Neural cell (in vitro differentiated cells): ENCODE results near the gene HIKESHI.

ENCODE experiments used
- EZH2 ChIP-seq: fragments of 200-600, 300-800 bp; shearing (Covaris generic), sonication (generic); IDR thresholded peaks from 2 replicates; pipeline ENCODE4 v1.6.1; 2014; ENCODE audit warnings: antibody characterized with exemption, low read length, borderline replicate concordance, mild to moderate bottlenecking; ENCODE audit not compliant: insufficient read depth, poor library complexity, severe bottlenecking
- POLR2AphosphoS5 ChIP-seq: IDR thresholded peaks from 2 replicates; pipeline ENCODE4 v1.6.1; 2012
- RAD21 ChIP-seq: fragments of 450-650 bp; conservative IDR thresholded peaks from 2 replicates; pipeline ENCODE4 v1.6.1; 2014; ENCODE audit warnings: antibody characterized with exemption, mild to moderate bottlenecking, moderate library complexity
- TF ChIP-seq, protein P1 (sequence below): IDR thresholded peaks from 2 replicates; pipeline ENCODE4 v1.6.1; 2012; ENCODE audit warnings: borderline replicate concordance
- TF ChIP-seq, protein P2 (sequence below): fragments of 450-650 bp; IDR thresholded peaks from 2 replicates; pipeline ENCODE4 v1.5.1; 2014; ENCODE audit warnings: antibody characterized with exemption, mild to moderate bottlenecking, moderate library complexity; ENCODE audit not compliant: poor library complexity, severe bottlenecking

DNA sequence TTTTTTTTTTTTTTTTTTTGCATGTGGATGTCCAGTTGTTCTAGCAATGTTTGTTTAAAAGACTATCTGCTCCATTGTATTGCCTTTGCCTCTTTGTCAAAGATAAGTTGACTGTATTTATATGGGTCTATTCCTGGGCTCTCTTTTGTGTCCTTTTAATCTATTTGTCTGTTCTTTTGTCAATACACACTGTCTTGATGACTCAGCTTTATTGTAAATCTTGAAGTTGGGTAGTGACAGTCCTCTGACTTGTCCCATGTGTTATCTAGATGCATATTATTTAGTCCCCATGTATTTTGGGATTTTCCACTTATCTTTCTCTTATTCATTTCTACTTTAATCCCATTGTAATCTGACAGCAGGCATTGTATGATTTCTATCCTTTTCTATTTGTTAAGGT lies 75.9 kb downstream of the HIKESHI start:
- TF ChIP-seq, protein P1, sequence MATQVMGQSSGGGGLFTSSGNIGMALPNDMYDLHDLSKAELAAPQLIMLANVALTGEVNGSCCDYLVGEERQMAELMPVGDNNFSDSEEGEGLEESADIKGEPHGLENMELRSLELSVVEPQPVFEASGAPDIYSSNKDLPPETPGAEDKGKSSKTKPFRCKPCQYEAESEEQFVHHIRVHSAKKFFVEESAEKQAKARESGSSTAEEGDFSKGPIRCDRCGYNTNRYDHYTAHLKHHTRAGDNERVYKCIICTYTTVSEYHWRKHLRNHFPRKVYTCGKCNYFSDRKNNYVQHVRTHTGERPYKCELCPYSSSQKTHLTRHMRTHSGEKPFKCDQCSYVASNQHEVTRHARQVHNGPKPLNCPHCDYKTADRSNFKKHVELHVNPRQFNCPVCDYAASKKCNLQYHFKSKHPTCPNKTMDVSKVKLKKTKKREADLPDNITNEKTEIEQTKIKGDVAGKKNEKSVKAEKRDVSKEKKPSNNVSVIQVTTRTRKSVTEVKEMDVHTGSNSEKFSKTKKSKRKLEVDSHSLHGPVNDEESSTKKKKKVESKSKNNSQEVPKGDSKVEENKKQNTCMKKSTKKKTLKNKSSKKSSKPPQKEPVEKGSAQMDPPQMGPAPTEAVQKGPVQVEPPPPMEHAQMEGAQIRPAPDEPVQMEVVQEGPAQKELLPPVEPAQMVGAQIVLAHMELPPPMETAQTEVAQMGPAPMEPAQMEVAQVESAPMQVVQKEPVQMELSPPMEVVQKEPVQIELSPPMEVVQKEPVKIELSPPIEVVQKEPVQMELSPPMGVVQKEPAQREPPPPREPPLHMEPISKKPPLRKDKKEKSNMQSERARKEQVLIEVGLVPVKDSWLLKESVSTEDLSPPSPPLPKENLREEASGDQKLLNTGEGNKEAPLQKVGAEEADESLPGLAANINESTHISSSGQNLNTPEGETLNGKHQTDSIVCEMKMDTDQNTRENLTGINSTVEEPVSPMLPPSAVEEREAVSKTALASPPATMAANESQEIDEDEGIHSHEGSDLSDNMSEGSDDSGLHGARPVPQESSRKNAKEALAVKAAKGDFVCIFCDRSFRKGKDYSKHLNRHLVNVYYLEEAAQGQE = no peak
- TF ChIP-seq, protein P2, sequence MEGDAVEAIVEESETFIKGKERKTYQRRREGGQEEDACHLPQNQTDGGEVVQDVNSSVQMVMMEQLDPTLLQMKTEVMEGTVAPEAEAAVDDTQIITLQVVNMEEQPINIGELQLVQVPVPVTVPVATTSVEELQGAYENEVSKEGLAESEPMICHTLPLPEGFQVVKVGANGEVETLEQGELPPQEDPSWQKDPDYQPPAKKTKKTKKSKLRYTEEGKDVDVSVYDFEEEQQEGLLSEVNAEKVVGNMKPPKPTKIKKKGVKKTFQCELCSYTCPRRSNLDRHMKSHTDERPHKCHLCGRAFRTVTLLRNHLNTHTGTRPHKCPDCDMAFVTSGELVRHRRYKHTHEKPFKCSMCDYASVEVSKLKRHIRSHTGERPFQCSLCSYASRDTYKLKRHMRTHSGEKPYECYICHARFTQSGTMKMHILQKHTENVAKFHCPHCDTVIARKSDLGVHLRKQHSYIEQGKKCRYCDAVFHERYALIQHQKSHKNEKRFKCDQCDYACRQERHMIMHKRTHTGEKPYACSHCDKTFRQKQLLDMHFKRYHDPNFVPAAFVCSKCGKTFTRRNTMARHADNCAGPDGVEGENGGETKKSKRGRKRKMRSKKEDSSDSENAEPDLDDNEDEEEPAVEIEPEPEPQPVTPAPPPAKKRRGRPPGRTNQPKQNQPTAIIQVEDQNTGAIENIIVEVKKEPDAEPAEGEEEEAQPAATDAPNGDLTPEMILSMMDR = no peak
- TF ChIP-seq POLR2AphosphoS5 (no peak), EZH2 (no peak), RAD21 (no peak)
